Activated CD8-positive, alpha-beta memory T cell treated with anti-CD3 and anti-CD28 coated beads, Interleukin-2, amount 10 ng/mL, durations not matched to agents 7 days and 5 days (primary cell): ENCODE measurements around the gene LTBR. TPM values are rescaled to one million over a fixed set of nuclear protein-coding genes. Genes with fewer than 3 reads are reported as not detected.

ENCODE experiments used
- ATAC-seq: fragments of 150-1000 bp; cut with Tn5 transposase; one replicate; pipeline ENCODE4 v1.10.0; 2021; ENCODE audit warnings: moderate library complexity
- CTCF ChIA-PET: fragments of 350-600 bp; sonication (Branson Sonifier 250); formaldehyde crosslinking; loops from one replicate; lab custom pipeline; 2021; ENCODE audit warnings: antibody characterized with exemption; lab: Charles Lee
- DNase-seq: peaks from one replicate; pipeline ENCODE4 v3.0.0-alpha.2; 2020
- H3K27ac Mint-ChIP-seq: one replicate; pipeline ENCODE4 v1.8.0; 2021; ENCODE audit warnings: mild to moderate bottlenecking, mixed read lengths
- H3K27me3 Mint-ChIP-seq: one replicate; pipeline ENCODE4 v1.8.0; 2021; ENCODE audit warnings: mixed read lengths
- H3K36me3 Mint-ChIP-seq: one replicate; pipeline ENCODE4 v1.8.0; 2021; ENCODE audit warnings: mild to moderate bottlenecking, mixed read lengths
- H3K4me1 Mint-ChIP-seq: one replicate; pipeline ENCODE4 v1.8.0; 2021; ENCODE audit warnings: mixed read lengths
- H3K4me3 Mint-ChIP-seq: one replicate; pipeline ENCODE4 v1.8.0; 2021; ENCODE audit warnings: mild to moderate bottlenecking, moderate library complexity, mixed read lengths
- H3K9me3 Mint-ChIP-seq: one replicate; pipeline ENCODE4 v1.8.0; 2022; ENCODE audit warnings: low read depth, mixed read lengths
- total RNA-seq, 2 experiments: library from RNA; stranded (reverse); gene quantifications; one replicate each; pipeline ENCODE4 v1.2.3, GENCODE V29; 2021

The LTBR gene
- total RNA-seq, 2 experiments from 2014 or later = 0.30 to 0.41 TPM

GRCh38 chr12:6363330-6364043, 20.5 kb upstream of the LTBR start:
- CTCF ChIA-PET = interaction anchor here (0.8 to 7.1 kb wide), 10 partner anchors 12 to 108 kb away, joined by 3 to 107 read pairs (median 4); partner anchors contain the start of genes SCNN1A and TNFRSF1A
- Mint-ChIP-seq H3K36me3 (no peaks in the 10 kb centered on the region), H3K9me3 (no peaks in the 10 kb centered on the region), H3K27me3 (no peaks in the 10 kb centered on the region), H3K27ac (peak overlapping the region; percentile 78), H3K4me3 (peak overlapping the region; percentile 71), H3K4me1 (peaks cover 30% of the 10 kb centered on the region)
- DNase-seq (peak; percentile 75), ATAC-seq (peak; percentile 86)

DNA sequence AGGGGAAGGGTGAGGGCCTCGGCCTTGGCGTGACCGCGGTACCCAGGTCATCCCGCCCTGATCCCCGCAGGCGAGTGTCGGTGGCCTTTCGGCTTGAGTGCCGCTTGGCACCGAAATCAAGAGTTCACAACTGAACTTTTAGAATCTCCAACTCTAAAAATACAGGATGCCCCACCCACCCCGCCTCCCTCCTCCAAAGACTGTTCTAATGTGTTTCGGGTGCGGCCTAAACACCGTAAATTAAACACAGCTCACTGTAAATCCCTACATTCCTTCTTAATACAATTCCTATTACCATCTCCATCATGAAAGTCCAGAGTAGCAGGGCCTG, 20.0 kb upstream of the LTBR start:
- H3K9me3 Mint-ChIP-seq = no peaks in the 10 kb centered on the region
- peak overlapping the region; percentile 78 for H3K27ac Mint-ChIP-seq
- no peaks in the 10 kb centered on the region for H3K36me3 Mint-ChIP-seq
- H3K4me3 Mint-ChIP-seq = peak overlapping the region; percentile 71
- H3K4me1 Mint-ChIP-seq = peaks cover 35% of the 10 kb centered on the region
- CTCF ChIA-PET = interaction anchor here (0.9 to 7.1 kb wide), 7 partner anchors 11 to 64 kb away, joined by 3 to 107 read pairs (median 4); partner anchors contain the start of genes SCNN1A and TNFRSF1A
- no peak for DNase-seq
- no peak for ATAC-seq
- no peaks in the 10 kb centered on the region for H3K27me3 Mint-ChIP-seq

GRCh38 chr12:6367065-6367968, 16.6 kb upstream of the LTBR start:
- DNase-seq = peak; percentile 67
- no peaks in the 10 kb centered on the region for H3K27me3 Mint-ChIP-seq
- peak; percentile 62 for ATAC-seq
- peaks cover 26% of the 10 kb centered on the region for H3K4me1 Mint-ChIP-seq
- H3K9me3 Mint-ChIP-seq = no peaks in the 10 kb centered on the region
- no peaks in the 10 kb centered on the region for H3K36me3 Mint-ChIP-seq
- CTCF ChIA-PET = interaction anchor here (0.7 to 7.1 kb wide), 15 partner anchors 10 to 170 kb away, joined by 3 to 107 read pairs (median 5); no protein-coding TSS in a partner anchor
- H3K4me3 Mint-ChIP-seq = no peak overlapping the region
- H3K27ac Mint-ChIP-seq = peak overlapping the region; percentile 68

DNA sequence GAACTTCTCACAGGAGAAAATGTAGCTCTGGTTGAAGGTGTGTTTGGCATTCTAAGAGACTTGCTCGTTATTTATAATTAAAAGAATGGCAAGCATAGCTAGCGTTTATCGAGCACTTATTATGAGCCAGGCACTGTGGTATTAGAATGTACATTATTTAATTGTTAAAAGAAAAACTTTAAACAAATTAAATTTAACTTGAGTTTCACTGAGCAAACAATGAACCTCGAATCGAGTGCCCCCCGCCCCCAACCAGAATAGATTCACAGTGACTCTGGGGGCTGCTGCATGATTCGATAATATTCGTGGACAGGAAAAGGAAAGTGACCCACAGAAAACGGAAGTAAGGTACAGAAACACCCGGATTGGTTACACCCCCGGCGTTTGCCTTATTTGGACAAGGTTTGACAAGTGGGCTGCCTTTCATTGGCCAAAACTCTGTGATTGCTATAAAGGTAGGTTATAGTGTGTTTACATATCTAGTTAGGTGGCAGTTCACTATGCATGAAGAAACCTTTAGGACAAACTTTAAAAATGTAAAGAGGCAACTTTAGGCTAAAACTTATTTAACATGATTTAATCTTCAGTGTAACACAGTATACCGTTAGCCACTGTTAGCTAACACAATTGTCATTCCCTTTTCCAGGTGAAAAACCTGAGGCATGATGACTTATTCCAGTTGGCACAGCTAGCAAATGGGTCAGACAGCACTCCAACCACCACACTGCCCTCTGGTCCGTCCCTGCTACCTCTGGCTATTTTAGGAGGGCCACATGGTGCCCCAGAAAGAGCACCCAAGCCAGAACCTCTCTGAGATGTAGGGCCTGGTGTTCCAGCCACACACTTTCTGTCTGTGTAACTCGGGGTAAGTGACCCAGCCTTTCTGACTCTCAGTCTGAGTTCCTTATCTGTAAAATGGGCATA, 15.7 kb upstream of the LTBR start:
- Mint-ChIP-seq H3K4me3 (no peak overlapping the region), H3K36me3 (no peaks in the 10 kb centered on the region), H3K9me3 (no peaks in the 10 kb centered on the region), H3K27me3 (no peaks in the 10 kb centered on the region), H3K4me1 (peaks cover 33% of the 10 kb centered on the region), H3K27ac (peak overlapping the region; percentile 68)
- peak; percentile 39 for ATAC-seq
- CTCF ChIA-PET = interaction anchor here (0.7 to 7.1 kb wide), 11 partner anchors 9 to 170 kb away, joined by 3 to 107 read pairs (median 6); no protein-coding TSS in a partner anchor
- peak; percentile 67 for DNase-seq

- H3K4me1 Mint-ChIP-seq = peaks cover 34% of the 10 kb centered on the region
- no peaks in the 10 kb centered on the region for H3K9me3 Mint-ChIP-seq
- no peak overlapping the region for H3K4me3 Mint-ChIP-seq
- no peaks in the 10 kb centered on the region for H3K36me3 Mint-ChIP-seq
- no peaks in the 10 kb centered on the region for H3K27me3 Mint-ChIP-seq
- DNase-seq (no peak), ATAC-seq (no peak)
- CTCF ChIA-PET = interaction anchor here (1.3 to 7.1 kb wide), 5 partner anchors 8 to 96 kb away, joined by 3 to 107 read pairs (median 6); no protein-coding TSS in a partner anchor
- H3K27ac Mint-ChIP-seq = peak overlapping the region; percentile 61
Measured at GRCh38 chr12:6368906-6369525, 14.9 kb upstream of the LTBR start.

GRCh38 chr12:6369916-6370575, 13.9 kb upstream of the LTBR start:
- ATAC-seq = no peak
- no peak overlapping the region for H3K27ac Mint-ChIP-seq
- CTCF ChIA-PET = no interaction called here

GRCh38 chr12:6370576-6370935, 13.4 kb upstream of the LTBR start:
- Mint-ChIP-seq H3K4me1 (peaks cover 33% of the 10 kb centered on the region), H3K36me3 (no peaks in the 10 kb centered on the region), H3K27ac (no peak overlapping the region), H3K27me3 (no peaks in the 10 kb centered on the region), H3K4me3 (no peak overlapping the region), H3K9me3 (no peaks in the 10 kb centered on the region)
- CTCF ChIA-PET = no interaction called here
- no peak for ATAC-seq
- DNase-seq = no peak

More at GRCh38 chr12:6369916-6370575, 13.9 kb upstream of the LTBR start:
- DNase-seq = no peak
- Mint-ChIP-seq H3K9me3 (no peaks in the 10 kb centered on the region), H3K4me3 (no peak overlapping the region), H3K36me3 (no peaks in the 10 kb centered on the region), H3K4me1 (peaks cover 32% of the 10 kb centered on the region), H3K27me3 (no peaks in the 10 kb centered on the region)

DNA sequence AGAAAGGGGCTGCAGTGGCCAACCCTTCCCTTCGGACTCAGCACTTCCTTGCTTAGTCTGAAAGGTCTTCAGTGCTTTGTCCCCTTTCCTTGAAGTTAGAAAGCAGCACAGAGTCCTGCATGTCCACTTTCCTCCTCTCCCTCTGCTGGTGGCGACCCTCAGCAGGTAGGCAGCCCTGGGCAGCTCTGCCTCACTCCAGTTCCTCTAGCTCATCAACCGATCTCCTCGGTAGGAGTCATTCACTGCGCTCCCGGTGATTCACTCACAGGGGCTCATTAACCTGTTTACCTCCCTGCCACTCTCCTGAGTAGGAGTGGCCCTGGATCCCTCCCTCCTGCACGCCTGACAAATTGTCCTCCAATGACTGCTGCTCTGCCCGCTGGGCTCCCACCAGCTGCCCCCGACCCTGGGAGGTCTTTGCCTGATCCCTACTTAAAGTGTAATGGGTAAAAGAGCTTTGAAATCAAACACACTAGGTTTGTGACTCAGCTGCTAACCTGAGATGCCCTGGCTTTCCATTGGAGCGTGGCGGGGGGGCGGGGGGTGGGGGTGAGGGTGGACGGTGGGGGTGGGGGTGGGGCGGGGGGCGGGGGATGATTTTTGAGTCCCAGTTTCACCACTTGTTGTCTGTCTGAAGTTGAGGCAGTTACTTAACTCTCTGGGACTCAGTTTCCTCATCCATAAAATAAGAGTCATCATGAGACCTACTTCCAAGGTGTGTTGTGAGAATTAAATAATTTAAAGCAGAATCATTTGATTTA, 12.8 kb upstream of the LTBR start:
- peaks cover 39% of the 10 kb centered on the region for H3K4me1 Mint-ChIP-seq
- DNase-seq (no peak), ATAC-seq (no peak)
- no peak overlapping the region for H3K4me3 Mint-ChIP-seq
- CTCF ChIA-PET = interaction anchor here (1.7 to 2.1 kb wide), 2 partner anchors 32 to 36 kb away, joined by 3 to 6 read pairs; no protein-coding TSS in a partner anchor
- H3K9me3 Mint-ChIP-seq = no peaks in the 10 kb centered on the region
- no peak overlapping the region for H3K27ac Mint-ChIP-seq
- H3K27me3 Mint-ChIP-seq = no peaks in the 10 kb centered on the region
- no peaks in the 10 kb centered on the region for H3K36me3 Mint-ChIP-seq

- Mint-ChIP-seq H3K36me3 (no peaks in the 10 kb centered on the region), H3K27ac (peak overlapping the region; percentile 26), H3K4me1 (peaks cover 48% of the 10 kb centered on the region), H3K9me3 (no peaks in the 10 kb centered on the region), H3K4me3 (no peak overlapping the region), H3K27me3 (no peaks in the 10 kb centered on the region)
- CTCF ChIA-PET = interaction anchor here (0.6 to 2.1 kb wide), 4 partner anchors 33 to 313 kb away, joined by 3 to 6 read pairs (median 3); no protein-coding TSS in a partner anchor
- DNase-seq (no peak), ATAC-seq (no peak)
Measured at GRCh38 chr12:6372403-6373003, 11.5 kb upstream of the LTBR start.

- H3K4me1 Mint-ChIP-seq = peaks cover 45% of the 10 kb centered on the region
- no peak overlapping the region for H3K27ac Mint-ChIP-seq
- DNase-seq = no peak
Measured at GRCh38 chr12:6373022-6373787, 10.8 kb upstream of the LTBR start.

More at GRCh38 chr12:6373022-6373787, 10.8 kb upstream of the LTBR start:
- Mint-ChIP-seq H3K36me3 (no peaks in the 10 kb centered on the region), H3K27me3 (no peaks in the 10 kb centered on the region), H3K4me3 (no peak overlapping the region), H3K9me3 (no peaks in the 10 kb centered on the region)
- CTCF ChIA-PET = interaction anchor here (0.6 to 2.1 kb wide), 6 partner anchors 34 to 312 kb away, joined by 3 to 9 read pairs (median 4); no protein-coding TSS in a partner anchor
- ATAC-seq = no peak
